SKM-1 (cell line): ENCODE results near the gene FDXR.

Experiments
- DNase-seq: peaks from one replicate; lab custom pipeline; 2025; ENCODE audit not compliant: unreplicated experiment; lab: John Stamatoyannopoulos, UW

The FDXR gene

DNA sequence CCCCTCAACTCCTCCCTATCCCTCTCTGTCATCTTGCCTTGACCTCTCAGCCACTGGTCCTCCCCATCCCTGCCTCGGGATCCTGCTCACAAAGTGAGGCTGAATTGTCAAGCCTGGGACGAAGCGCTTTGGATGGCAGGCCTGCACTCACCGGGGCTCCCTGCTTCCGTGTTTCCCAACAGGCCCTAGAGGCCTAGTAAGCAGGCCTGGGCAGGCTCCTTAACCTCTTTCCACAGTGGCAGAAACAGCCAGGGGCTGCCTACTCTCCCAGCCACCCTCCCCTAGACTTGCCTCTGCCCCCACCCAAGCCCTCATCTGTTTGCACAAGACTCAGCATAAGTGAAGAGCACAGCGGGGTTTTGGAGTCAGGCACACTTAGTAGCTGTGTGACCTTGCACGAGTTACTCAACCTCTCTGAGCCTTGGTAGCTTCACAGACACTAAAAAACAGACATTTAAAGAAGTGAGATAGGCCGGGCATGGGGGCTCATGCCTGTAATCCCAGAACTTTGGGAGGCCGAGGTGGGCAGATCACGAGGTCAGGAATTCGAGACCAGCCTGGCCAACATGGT is 25.7 kb upstream of the FDXR start:
- no peak for DNase-seq

DNA sequence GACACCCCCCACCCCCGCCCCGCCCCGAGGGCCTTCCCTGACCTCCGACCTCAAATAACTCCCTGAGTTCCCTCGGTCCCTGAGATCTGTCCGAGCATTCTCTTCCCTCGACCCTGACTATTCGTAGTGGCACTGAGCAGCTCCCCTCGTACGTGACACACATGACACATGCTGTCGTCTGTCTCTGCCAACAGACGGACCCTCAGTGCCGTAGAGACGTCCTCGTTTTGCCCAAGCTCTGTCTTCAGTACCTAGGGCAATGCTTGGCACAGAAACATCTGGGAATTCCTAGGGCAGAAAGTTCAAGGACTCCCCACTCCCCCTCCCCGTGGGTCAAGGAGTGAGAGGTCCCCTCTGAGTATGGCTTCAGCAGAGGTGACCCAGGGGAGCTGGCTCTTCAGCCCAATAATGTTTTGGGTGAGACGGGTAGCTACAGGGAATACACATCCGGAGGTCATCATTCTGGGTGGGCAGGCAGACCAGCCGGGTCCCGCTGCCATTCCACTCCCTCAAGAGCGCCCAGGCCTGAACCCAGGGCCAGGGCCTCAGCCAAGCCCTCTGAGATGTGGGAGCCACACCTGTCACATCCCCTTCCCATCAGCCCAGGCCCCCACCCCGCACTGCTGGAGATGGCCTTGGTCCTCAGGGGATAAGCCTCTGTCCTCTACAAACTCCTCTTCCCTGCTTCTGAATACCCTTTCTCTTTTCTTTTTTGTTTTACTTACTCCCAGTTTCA is 21.3 kb upstream of the FDXR start:
- DNase-seq: no peak

DNA sequence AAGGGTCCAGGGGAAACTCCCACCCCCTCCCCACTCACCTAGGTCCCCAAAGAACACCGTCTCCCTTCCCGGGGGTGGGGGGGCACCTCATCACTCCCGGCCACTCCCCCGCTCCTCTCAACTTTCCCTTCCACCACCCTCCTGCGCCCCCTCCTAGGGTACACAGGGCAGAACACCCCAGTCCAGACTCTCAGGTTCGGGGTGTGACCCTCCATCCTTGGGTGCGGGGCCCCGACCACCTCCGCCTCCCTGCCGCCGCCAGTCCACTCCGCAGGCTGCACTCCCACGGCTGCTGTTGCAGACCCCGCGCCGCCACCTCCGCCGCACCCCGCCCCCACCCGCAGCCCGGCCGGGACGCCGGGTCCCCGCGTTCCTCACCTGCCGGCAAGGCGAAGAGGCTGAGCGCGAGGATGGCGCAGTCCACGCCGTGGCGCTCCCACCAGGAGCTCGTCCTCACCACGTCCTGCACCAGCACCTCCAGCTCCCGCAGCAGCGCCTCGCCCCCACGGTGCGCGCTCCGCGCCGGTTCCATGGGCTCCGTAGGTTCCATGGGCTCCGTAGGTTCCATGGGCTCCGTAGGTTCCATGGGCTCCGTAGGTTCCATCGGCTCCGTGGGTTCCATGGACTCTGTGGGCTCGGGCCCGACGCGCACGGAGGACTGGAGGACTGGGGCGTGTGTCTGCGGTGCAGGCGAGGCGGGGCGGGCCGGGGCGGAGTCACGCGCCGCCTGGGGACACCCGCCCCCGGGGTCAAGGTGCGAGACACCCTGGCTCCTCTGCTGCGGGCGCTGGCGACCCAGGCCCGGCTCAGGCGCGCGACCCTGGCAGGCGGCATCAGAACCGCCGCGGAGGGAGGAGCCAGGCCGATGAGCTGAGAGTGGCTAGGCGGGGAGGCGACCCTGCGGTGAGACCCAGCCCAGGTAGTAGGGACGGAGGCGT is 20.4 kb upstream of the FDXR start, which contains the start of gene FADS6:
TSS of gene FADS6 (minus strand) at position 660 of the 938 bp plus-strand sequence. CDS start at position 622, 38 bp downstream.
- no peak for DNase-seq

DNA sequence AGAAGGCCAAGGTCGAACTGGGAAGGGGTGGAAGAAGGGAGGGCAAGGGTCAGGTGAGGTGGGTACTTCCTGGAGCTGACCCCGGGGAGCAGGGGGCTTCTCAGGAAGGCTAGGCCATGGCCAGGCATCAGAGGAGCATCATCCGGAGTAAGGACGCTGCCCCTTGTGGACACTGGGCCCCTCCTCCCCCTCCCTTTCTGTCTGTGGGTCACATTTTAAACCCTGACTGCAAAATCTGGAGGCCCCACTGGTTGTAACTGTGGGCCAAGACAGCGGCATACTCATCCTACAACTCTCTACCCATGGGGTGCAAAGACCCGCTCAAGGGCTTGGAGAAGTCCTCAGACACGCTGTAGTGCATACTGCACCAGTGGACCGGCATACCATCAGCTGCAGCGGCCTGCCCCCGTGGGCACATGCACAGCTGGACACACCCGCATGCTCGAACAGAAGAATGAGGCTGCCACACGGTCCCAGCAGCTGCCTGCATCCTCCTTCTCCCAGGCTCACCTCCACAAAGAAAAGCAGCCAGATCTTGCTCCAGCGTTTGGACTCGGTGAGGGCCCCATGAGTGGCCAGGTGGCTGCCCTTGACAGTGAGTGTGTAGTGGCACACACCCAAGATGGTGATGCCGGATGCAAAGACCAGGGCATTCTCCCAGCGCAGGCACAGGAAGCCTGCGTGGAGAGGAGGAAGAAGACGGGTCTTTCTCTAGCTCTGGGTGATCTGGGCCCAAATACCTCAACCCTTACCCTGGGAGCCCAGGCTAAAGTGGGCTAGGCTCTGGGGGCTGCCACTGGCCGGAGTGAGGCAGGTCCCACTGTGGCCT is 19.4 kb upstream of the FDXR start:
- DNase-seq: no peak

DNA sequence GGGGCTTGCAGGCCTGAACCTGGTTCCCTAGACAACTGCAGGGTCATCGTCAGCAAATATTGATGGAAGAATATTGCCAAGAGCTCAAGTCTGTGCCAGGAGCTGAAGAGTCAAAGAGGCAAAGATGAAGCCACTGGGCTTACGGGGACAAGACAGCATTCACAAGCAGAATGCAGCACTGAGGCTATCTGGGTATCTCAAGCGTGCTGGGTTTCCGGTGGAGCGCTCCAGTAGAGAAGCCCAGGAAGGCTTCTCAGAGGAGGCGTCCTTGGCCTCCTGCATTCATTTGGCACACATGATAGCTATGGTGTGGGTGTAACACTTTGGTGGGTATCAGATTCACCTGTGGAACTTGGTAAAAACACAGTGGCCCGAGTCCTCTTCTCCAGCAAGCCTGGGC is 17.8 kb upstream of the FDXR start:
- DNase-seq: no peak

DNA sequence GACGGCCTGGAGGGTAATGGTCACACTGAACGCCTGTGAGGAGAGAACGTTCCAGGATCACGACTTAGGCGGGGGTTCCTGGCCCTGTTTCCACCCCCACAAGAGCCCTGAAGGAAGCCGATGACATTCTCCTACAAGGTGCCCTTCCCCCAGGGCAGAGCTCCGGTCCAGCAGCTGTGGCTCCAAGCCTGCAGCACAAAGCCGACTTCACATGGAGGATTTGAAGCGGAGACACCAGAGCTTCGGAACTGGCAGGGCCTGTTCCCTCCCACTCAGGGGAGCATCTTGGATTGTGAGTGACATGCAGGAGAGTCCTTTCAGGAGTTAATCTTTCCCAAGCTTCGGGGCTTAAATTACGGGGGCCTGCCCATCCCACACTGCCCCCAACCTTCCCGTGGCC is 15.7 kb upstream of the FDXR start:
- DNase-seq: no peak

DNA sequence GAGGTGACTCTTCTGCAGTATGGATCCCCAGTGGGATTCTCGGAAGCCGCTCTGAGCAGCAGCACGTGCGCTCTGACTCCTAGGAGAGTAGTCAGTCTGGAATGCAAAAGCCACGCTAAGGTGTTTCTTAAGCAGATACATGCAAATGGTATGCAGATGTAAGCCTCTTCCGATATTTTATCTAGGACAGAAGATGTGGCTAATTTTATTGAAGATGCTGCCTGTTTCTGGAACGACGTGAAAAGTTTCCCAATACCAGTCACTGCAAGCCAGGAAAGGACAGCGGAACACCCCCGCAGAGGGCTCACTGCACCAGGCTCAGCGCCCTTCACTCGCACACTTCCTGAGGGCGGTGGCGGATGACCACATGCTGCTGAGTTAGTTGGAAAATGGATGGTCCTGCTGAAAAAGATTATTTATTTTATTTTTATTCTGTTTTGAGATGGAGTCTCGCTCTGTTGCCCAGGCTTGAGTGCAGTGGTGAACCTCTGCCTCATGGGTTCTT is 10.5 kb upstream of the FDXR start:
- DNase-seq: no peak

DNA sequence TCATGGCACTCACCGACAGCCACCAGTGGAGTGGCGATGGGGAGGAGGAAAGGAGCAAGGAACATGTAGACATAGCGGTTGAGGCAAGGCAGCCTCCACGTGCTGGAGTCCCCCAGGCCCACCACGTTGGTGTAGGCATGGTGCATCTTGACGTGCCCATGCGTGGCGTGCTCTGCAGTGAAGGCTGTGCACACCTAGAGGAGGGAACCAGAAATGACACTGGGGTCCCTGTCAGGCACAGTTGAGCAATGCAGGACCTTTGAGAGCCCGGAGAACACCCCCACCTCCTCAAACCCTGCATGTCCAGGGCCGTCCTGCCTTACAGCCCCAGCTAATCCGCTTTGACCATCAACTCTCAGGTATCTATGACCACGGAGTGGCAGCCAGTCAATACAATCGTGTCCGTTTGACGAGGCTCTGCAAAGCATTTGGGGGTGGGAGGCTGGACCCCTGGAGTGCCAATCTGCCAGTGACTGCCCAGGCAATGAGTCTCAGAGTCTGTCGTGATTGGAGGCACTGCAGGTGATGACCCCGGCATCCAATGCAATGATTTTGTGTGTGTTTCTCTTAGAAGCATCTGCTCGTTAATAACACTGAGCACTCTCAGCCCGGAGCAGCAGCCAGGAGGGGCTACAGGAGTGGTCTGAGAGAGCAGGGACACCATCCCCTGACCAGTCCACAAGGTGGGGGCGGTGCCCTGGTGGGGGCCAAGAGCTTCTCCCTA is 9.9 kb upstream of the FDXR start:
- no peak for DNase-seq

DNA sequence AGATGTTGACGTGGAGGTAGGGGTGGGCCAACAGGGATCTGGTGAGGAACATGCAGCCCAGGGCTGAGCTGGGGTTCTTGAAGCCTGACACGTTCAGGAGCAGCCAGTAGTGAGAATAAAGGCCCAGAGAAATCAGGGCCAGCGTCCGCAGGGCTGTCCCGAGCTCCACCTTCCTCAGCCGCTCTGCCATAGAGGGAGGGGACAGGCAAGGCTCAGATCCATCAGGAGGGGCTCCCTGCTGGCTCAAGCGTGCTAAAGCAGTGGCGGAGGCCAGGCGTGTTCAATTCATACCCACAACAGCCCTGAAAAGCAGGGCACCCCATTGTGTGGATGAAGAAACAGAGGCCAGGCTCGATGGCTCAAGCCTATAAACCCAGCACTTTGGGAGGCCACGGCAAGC is 8.3 kb upstream of the FDXR start:
- no peak for DNase-seq

DNA sequence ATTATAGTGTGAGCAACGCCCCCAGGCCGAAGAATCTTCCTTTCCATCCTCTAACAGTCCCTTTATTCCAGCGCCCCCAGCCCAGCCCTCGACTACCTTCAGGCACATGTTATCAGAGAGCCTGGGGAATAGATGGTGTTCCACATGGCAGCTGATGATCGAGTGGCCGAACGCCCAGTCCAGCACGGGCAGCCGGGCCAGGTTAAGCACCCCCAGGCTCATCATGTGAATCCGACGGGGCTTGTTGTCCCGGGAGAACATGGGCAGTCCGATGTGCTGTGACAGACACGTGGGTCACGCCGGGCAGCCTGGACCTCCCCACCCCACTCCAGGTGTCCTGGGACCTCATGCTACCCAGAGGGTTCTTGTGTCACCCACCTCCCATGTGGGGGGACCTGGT is 6.5 kb upstream of the FDXR start:
- DNase-seq: no peak

DNA sequence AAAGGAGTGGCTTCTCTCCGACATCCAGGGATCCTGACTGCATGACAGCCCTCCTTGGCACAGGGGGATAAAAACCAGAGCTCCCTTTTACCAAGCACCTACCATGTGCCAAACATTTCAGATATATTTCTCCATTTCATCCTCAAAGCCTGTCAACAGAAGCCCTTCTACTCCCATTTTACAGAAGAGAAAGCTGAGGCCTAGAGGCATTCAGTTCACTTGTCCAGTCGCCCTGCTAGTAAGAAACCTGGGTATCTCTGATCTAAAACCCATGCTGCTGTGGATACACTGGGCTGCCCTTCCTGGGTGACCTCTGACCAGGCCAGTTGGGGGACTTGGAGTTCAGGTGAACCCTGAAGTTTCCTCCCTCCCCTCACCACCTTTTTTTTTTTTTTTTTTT is 5.9 kb upstream of the FDXR start:
- no peak for DNase-seq

DNA sequence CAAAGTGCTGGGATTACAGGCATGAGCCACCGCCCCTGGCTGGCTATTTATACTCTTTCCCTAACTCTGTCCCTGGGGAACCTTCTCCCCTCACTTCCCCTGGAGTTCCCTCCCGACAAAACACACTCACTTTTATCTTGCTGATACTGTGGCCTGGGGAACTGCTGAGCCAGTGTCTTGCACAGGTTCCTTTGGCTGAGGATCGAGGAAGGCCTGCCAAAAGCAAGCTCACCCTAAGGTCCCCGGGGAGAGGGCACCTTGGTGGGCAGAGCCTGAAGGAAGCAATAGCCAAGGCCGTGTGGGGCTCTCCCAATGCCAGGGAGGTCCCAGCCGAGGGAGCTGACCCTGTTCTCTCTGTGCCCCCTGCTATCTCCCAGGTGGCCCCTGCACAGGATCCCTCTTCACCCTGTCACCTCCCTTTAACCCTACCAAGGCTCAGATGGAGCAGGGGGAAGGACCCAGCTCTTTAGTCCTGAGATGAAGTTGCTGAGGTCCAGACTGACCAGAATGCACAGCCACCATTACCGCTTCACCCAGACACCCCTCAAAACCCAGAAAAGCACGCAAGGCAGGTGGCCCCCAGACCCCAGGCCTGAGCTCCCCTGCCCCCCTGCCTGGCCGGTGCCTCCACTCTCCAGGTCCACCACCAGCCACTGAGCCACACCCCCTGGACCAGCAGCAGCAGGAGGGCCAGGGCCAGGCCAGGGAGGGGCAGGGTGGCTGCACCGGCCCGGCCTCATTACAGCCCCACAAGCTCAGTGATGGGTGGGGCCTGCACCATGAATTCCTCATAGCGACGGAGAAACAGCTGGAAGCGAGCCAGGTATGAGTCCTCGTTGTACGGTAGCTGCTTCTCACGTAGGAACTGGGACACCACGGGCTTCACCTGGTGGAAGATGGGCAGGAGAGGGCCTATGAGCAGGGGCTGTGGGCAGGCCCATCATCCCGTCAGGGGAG is 5.1 kb upstream of the FDXR start:
- DNase-seq: no peak

DNA sequence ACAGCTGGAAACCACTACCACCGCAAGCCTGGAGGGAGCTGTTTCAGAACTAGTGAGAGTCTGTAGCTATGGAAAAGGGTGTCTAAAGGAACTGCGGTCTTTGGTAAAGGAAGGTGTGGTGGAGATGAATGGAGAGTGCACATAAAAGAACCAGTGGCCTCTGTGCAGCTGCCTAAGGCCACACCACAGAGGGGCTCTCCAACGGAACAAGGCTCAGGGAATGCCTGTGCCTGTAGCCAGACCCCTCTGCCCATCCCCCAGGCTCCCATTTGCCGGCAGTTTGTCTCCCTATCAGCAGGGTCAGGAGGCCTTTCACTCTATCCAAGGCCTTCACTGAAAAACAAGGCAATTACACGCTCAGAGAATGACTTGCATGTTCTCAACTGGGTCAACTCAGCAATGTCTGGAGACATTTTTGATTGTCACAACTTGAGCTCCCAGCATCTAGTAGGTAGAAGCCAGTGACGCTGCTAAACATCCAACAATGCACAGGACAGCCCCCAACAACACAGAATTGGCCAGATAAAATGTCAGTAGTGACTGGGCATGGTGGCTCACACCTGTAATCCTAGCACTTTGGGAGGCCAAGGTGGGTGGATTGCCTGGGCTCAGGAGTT is 3.3 kb upstream of the FDXR start:
- DNase-seq: no peak

DNA sequence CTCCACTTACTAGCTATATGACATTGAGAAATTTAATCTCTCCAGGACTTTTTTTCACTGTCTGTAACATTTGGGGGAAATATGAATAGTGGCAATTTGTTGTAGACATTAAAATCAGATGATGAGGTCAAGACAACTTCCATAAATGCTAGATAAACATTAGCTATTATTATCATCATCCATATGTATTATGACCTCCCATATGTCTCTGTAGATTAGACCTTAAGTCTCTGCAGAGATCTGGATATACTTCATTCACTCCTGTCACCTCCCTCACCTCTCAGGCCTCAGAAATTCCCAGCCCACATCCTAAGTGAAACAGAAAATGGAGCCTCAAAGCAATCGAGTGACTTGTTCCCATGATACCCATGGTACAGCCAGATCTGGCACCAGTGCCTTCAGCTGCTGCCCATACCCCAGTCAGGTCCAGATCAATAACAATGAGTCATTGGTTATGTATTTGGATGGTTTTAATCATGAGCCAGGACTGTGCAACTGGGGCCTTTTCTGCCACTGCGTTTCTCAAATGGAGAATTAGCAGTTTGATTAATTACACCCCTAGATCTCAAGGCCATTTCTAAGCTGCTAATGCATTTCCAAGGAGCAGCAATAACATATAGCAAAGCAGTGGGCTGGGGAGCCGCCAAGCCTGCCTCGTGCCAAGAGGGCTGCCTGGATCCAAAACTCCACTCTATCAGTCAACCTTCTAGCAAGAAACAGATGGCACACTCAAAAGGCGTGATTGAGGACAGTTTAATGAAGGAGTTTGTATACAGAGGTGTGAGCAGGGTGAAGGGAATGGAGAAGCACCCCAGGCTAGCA is 2.6 kb upstream of the FDXR start:
- DNase-seq: no peak

DNA sequence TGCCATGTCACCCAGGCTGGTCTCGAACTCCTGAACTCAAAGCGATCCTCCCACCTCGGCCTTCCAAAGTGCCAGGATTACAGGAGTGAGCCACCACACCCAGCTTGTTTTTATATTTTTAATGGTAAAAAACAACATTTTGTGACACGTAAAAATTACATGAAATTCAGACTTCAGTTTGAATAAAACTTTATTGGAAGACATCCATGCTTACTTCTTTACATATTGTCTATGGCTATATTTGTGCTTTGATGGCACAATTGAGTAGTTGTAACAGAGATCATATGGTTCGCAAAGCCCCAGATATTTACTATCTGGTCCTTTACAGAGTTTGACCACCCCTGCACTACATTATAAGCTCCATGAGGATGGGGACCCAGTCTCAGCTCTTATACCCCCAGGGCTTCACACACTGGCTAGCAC is 1.8 kb upstream of the FDXR start:
- DNase-seq: no peak

DNA sequence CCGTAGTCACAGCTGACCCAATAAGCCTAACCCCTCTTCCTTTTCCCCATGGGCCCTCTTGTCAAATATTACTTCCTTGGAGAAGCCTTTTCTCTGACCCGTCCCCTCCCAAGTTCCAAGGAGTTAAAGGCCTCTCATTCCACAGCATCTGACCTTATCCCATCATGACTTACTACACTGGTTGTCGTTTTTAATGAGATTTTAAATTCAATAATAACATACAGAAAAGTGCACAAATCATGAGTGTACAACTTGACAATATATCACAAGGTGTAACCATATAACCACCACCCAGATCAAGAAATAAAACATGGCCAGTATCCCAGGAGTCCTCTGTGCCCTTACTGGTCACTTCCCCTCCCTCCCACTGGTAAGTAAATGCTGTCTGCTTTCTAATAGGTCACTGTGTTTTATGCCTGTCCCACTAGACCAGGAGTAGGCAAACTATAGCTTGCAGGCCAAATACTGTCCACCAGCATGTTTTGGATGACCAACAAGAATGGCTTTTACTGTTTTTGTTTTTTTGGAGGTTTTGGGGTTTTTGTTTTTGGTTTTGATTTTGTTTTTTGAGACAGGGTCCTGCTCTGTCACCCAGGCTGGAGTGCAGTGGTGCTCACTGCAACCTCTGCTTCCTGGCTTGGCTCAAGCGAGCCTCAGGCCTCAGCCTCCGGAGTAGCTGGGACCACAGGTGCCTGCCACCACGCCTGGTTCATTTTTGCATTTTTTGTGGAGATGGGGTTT is 1.2 kb upstream of the FDXR start:
- no peak for DNase-seq
